Measurements from ENCODE around the gene GNAI2.

Gene GNAI2

GRCh38 chr3:50214824-50215223 lies 21.2 kb upstream of the GNAI2 start:
- CTCF ChIA-PET, result interaction anchor here (1.1 to 1.2 kb wide), 2 partner anchors 20 to 58 kb away, joined by 3 to 4 read pairs; no protein-coding TSS in a partner anchor

GRCh38 chr3:50215529-50215928 lies 20.5 kb upstream of the GNAI2 start:
- ChIA-PET POLR2A (interaction anchor here (1.0 to 2.5 kb wide), 3 partner anchors 11 to 113 kb away, joined by 3 to 13 read pairs (median 3); partner anchors contain the start of genes SLC38A3 and TUSC2), CTCF (interaction anchor here (1.1 to 1.2 kb wide), 3 partner anchors 21 to 57 kb away, joined by 3 to 4 read pairs (median 3); no protein-coding TSS in a partner anchor)
- no peak for DNase-seq (ENCODE audit: extremely low spot score)
- TF ChIP-seq FOXM1 (IDR thresholded peaks at IDR 0.05; ENCODE audit: borderline replicate concordance) (no peak), TARDBP (IDR thresholded peaks at IDR 0.05) (no peak), ELF4 (IDR thresholded peaks at IDR 0.05) (no peak), ZNF384 (IDR thresholded peaks at IDR 0.05) (no peak), SP1 (IDR thresholded peaks at IDR 0.05) (no peak), L3MBTL2 (conservative IDR thresholded peaks at IDR 0.05) (no peak), HDGF (IDR thresholded peaks at IDR 0.05; ENCODE audit: borderline replicate concordance) (no peak), NFRKB (IDR thresholded peaks at IDR 0.05) (no peak), PKNOX1 (IDR thresholded peaks at IDR 0.05) (no peak), LEF1 (IDR thresholded peaks at IDR 0.05; ENCODE audit: borderline replicate concordance) (no peak), CTBP1 (IDR thresholded peaks at IDR 0.05; ENCODE audit: borderline replicate concordance) (no peak), FOXK2 (IDR thresholded peaks at IDR 0.05) (no peak)

More at GRCh38 chr3:50214824-50215223, 21.2 kb upstream of the GNAI2 start:
- POLR2A ChIA-PET, result interaction anchor here (1.0 to 2.5 kb wide), 2 partner anchors 10 to 114 kb away, joined by 3 to 13 read pairs; partner anchors contain the start of genes SLC38A3 and TUSC2
- no peak for DNase-seq (ENCODE audit: extremely low spot score)
- no peak for TF ChIP-seq BHLHE40 (IDR thresholded peaks at IDR 0.05; ENCODE audit: borderline replicate concordance)
- no peak for TF ChIP-seq SUZ12 (IDR thresholded peaks at IDR 0.05)
- TF ChIP-seq ELF4 (IDR thresholded peaks at IDR 0.05), result no peak
- TF ChIP-seq PKNOX1 (IDR thresholded peaks at IDR 0.05), result no peak
- TF ChIP-seq NFRKB (IDR thresholded peaks at IDR 0.05), result no peak
- TF ChIP-seq FOXM1 (IDR thresholded peaks at IDR 0.05; ENCODE audit: borderline replicate concordance), result no peak
- no peak for TF ChIP-seq FOXA1 (IDR thresholded peaks at IDR 0.05)
- TF ChIP-seq ARNT (IDR thresholded peaks at IDR 0.05), result no peak
- TF ChIP-seq CTBP1 (IDR thresholded peaks at IDR 0.05; ENCODE audit: borderline replicate concordance), result no peak
- TF ChIP-seq FOXK2 (IDR thresholded peaks at IDR 0.05), result no peak
- no peak for TF ChIP-seq TARDBP (IDR thresholded peaks at IDR 0.05)
- no peak for TF ChIP-seq LEF1 (IDR thresholded peaks at IDR 0.05; ENCODE audit: borderline replicate concordance)
- TF ChIP-seq L3MBTL2 (conservative IDR thresholded peaks at IDR 0.05), result no peak
- TF ChIP-seq HDGF (IDR thresholded peaks at IDR 0.05; ENCODE audit: borderline replicate concordance), result no peak
- TF ChIP-seq ZNF384 (IDR thresholded peaks at IDR 0.05), result no peak

GRCh38 chr3:50217681-50218080 lies 18.3 kb upstream of the GNAI2 start:
- TF ChIP-seq ELF4 (IDR thresholded peaks at IDR 0.05) (no peak), SP1 (IDR thresholded peaks at IDR 0.05) (no peak), FOXA1 (IDR thresholded peaks at IDR 0.05) (no peak), L3MBTL2 (conservative IDR thresholded peaks at IDR 0.05) (no peak), SUZ12 (IDR thresholded peaks at IDR 0.05) (no peak), LEF1 (IDR thresholded peaks at IDR 0.05; ENCODE audit: borderline replicate concordance) (no peak), ZNF384 (IDR thresholded peaks at IDR 0.05) (no peak), CTBP1 (IDR thresholded peaks at IDR 0.05; ENCODE audit: borderline replicate concordance) (no peak), FOXM1 (IDR thresholded peaks at IDR 0.05; ENCODE audit: borderline replicate concordance) (no peak), PKNOX1 (IDR thresholded peaks at IDR 0.05) (no peak), BHLHE40 (IDR thresholded peaks at IDR 0.05; ENCODE audit: borderline replicate concordance) (no peak), HDGF (IDR thresholded peaks at IDR 0.05; ENCODE audit: borderline replicate concordance) (no peak), NFRKB (IDR thresholded peaks at IDR 0.05) (no peak), FOXK2 (IDR thresholded peaks at IDR 0.05) (no peak), TARDBP (IDR thresholded peaks at IDR 0.05) (no peak), ARNT (IDR thresholded peaks at IDR 0.05) (no peak)
- POLR2A ChIA-PET, result interaction anchor here (1.1 to 1.3 kb wide), 2 partner anchors 13 to 14 kb away, joined by 5 to 6 read pairs; partner anchors contain the start of gene SLC38A3

GRCh38 chr3:50218448-50218847 lies 17.6 kb upstream of the GNAI2 start:
- ChIA-PET CTCF (interaction anchor here (0.6 to 1.8 kb wide), 5 partner anchors 7 to 165 kb away, joined by 3 to 6 read pairs (median 4); no protein-coding TSS in a partner anchor), POLR2A (interaction anchor here (1.1 kb wide), 1 partner anchor 13 kb away, joined by 5 read pairs; the partner anchor contains the start of gene SLC38A3)
- TF ChIP-seq PKNOX1 (IDR thresholded peaks at IDR 0.05) (no peak), NFRKB (IDR thresholded peaks at IDR 0.05) (no peak), L3MBTL2 (conservative IDR thresholded peaks at IDR 0.05) (no peak), ARNT (IDR thresholded peaks at IDR 0.05) (no peak), FOXA1 (IDR thresholded peaks at IDR 0.05) (no peak), LEF1 (IDR thresholded peaks at IDR 0.05; ENCODE audit: borderline replicate concordance) (no peak), BHLHE40 (IDR thresholded peaks at IDR 0.05; ENCODE audit: borderline replicate concordance) (no peak), FOXK2 (IDR thresholded peaks at IDR 0.05) (no peak), TARDBP (IDR thresholded peaks at IDR 0.05) (no peak), CTBP1 (IDR thresholded peaks at IDR 0.05; ENCODE audit: borderline replicate concordance) (no peak), ZNF384 (IDR thresholded peaks at IDR 0.05) (no peak), SP1 (IDR thresholded peaks at IDR 0.05) (no peak)
- no peak for DNase-seq (ENCODE audit: extremely low spot score)

More at GRCh38 chr3:50217681-50218080, 18.3 kb upstream of the GNAI2 start:
- CTCF ChIA-PET, result interaction anchor here (0.6 to 1.8 kb wide), 6 partner anchors 8 to 55 kb away, joined by 3 to 6 read pairs (median 4); no protein-coding TSS in a partner anchor
- no peak for DNase-seq (ENCODE audit: extremely low spot score)

- TF ChIP-seq FOXM1 (IDR thresholded peaks at IDR 0.05; ENCODE audit: borderline replicate concordance), result no peak
- TF ChIP-seq SUZ12 (IDR thresholded peaks at IDR 0.05), result no peak
- no peak for TF ChIP-seq BHLHE40 (IDR thresholded peaks at IDR 0.05; ENCODE audit: borderline replicate concordance)
- TF ChIP-seq SP1 (IDR thresholded peaks at IDR 0.05), result no peak
- no peak for TF ChIP-seq ZNF384 (IDR thresholded peaks at IDR 0.05)
- TF ChIP-seq NFRKB (IDR thresholded peaks at IDR 0.05), result no peak
- TF ChIP-seq FOXA1 (IDR thresholded peaks at IDR 0.05), result no peak
- no peak for DNase-seq (ENCODE audit: extremely low spot score)
- CTCF ChIA-PET, result interaction anchor here (1.0 kb wide), 1 partner anchor 11 kb away, joined by 4 read pairs; no protein-coding TSS in a partner anchor
- POLR2A ChIA-PET, result interaction anchor here (0.5 kb wide), 1 partner anchor 118 kb away, joined by 3 read pairs; no protein-coding TSS in a partner anchor
Observed at GRCh38 chr3:50219285-50219684, 16.7 kb upstream of the GNAI2 start.
